ENCODE measurements around the gene VSNL1.

The VSNL1 gene

GRCh38 chr2:17634997-17635396 is 94.5 kb downstream of the VSNL1 start:
- TF ChIP-seq, protein P1, sequence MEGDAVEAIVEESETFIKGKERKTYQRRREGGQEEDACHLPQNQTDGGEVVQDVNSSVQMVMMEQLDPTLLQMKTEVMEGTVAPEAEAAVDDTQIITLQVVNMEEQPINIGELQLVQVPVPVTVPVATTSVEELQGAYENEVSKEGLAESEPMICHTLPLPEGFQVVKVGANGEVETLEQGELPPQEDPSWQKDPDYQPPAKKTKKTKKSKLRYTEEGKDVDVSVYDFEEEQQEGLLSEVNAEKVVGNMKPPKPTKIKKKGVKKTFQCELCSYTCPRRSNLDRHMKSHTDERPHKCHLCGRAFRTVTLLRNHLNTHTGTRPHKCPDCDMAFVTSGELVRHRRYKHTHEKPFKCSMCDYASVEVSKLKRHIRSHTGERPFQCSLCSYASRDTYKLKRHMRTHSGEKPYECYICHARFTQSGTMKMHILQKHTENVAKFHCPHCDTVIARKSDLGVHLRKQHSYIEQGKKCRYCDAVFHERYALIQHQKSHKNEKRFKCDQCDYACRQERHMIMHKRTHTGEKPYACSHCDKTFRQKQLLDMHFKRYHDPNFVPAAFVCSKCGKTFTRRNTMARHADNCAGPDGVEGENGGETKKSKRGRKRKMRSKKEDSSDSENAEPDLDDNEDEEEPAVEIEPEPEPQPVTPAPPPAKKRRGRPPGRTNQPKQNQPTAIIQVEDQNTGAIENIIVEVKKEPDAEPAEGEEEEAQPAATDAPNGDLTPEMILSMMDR (IDR thresholded peaks at IDR 0.05; ENCODE audit: low read depth, low read length, missing control alignments), result no peak
- Histone ChIP-seq H3K27ac (no peak overlapping the region), H3K27me3 (replicated peaks) (no peaks in the 10 kb centered on the region), H3K4me3 (ENCODE audit: low read depth, low read length) (no peak overlapping the region), H3K36me3 (replicated peaks) (no peaks in the 10 kb centered on the region)
- in situ Hi-C loops (cut with HindIII; ENCODE audit: low pct_ligation_motif_present, low sequenced_read_pairs), result no loop called here
- no peak for DNase-seq

- H3K27me3 ChIP-seq (replicated peaks), result no peaks in the 10 kb centered on the region
- TF ChIP-seq, protein P1 (IDR thresholded peaks at IDR 0.05; ENCODE audit: low read depth, low read length, missing control alignments), result no peak
- no peak overlapping the region for H3K27ac ChIP-seq
- no peak for DNase-seq
- in situ Hi-C loops (cut with HindIII; ENCODE audit: low pct_ligation_motif_present, low sequenced_read_pairs), result no loop called here
- H3K36me3 ChIP-seq (replicated peaks), result no peaks in the 10 kb centered on the region
- no peak overlapping the region for H3K4me3 ChIP-seq (ENCODE audit: low read depth, low read length)
These were observed 95.8 kb downstream of the VSNL1 start for GRCh38 chr2:17636257-17636656.

- no peak overlapping the region for H3K27ac ChIP-seq
- H3K36me3 ChIP-seq (replicated peaks), result no peaks in the 10 kb centered on the region
- H3K27me3 ChIP-seq (replicated peaks), result no peaks in the 10 kb centered on the region
- H3K4me3 ChIP-seq (ENCODE audit: low read depth, low read length), result no peak overlapping the region
- DNase-seq, result no peak
- TF ChIP-seq, protein P1 (IDR thresholded peaks at IDR 0.05; ENCODE audit: low read depth, low read length, missing control alignments), result no peak
- in situ Hi-C loops (cut with HindIII; ENCODE audit: low pct_ligation_motif_present, low sequenced_read_pairs), result no loop called here
These were observed 96.8 kb downstream of the VSNL1 start for GRCh38 chr2:17637131-17637906.

GRCh38 chr2:17638196-17638743 is 97.8 kb downstream of the VSNL1 start:
- no peak for DNase-seq
- in situ Hi-C loops (cut with HindIII; ENCODE audit: low pct_ligation_motif_present, low sequenced_read_pairs), result no loop called here
- H3K27me3 ChIP-seq (replicated peaks), result no peaks in the 10 kb centered on the region
- no peaks in the 10 kb centered on the region for H3K36me3 ChIP-seq (replicated peaks)
- TF ChIP-seq, protein P1 (IDR thresholded peaks at IDR 0.05; ENCODE audit: low read depth, low read length, missing control alignments), result no peak
- H3K4me3 ChIP-seq (ENCODE audit: low read depth, low read length), result no peak overlapping the region
- H3K27ac ChIP-seq, result no peak overlapping the region

DNA sequence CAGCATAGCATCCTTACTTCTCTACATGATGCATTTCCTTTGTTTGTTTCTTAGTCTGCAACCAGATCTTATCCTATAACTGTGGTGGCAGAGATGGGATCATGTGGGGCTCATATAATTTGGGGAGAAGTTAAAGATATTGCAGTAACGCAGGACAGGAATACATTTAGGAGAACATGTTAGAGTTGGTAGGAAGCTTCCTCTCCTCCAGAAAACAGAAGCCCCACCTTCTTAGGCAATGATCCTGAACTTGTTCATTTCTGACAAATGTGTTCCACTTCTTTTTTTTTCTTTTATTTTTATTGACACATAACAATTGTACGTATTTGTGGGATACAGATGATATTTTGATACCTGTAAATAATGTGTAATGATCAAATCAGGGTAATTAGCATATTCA is 99.9 kb downstream of the VSNL1 start:
- Histone ChIP-seq H3K27me3 (replicated peaks) (no peaks in the 10 kb centered on the region), H3K4me3 (ENCODE audit: low read depth, low read length) (no peak overlapping the region), H3K27ac (no peak overlapping the region), H3K36me3 (replicated peaks) (no peaks in the 10 kb centered on the region)
- in situ Hi-C loops (cut with HindIII; ENCODE audit: low pct_ligation_motif_present, low sequenced_read_pairs), result no loop called here
- no peak for DNase-seq
- TF ChIP-seq, protein P1 (IDR thresholded peaks at IDR 0.05; ENCODE audit: low read depth, low read length, missing control alignments), result no peak

Data from brain microvascular endothelial cell (primary cell).